ENCODE measurements around the gene LAMTOR3. TPM values are rescaled to one million over a fixed set of nuclear protein-coding genes. Genes with fewer than 3 reads are reported as not detected.

The LAMTOR3 gene
- total and polyA plus RNA-seq, 10 of the 15 experiments (the other 5 are each of a cell fraction or from before 2014, with no cell fraction given): 30.1 to 120 (median 65.5) TPM

GRCh38 chr4:99885063-99885664 lies 9.1 kb downstream of the LAMTOR3 start:
- peak; percentile 56 for FAIRE-seq
- ATAC-seq: peak; percentile 80
- ChIA-PET POLR2A (interaction anchor here (0.7 to 0.9 kb wide), 4 partner anchors 23 to 326 kb away, joined by 3 to 7 read pairs (median 4); no protein-coding TSS in a partner anchor), CTCF (interaction anchor here (0.6 to 3.1 kb wide), 30 partner anchors 9 to 879 kb away, joined by 3 to 167 read pairs (median 6); partner anchors contain the start of genes DAPP1, DNAJB14, LAMTOR3 and TRMT10A), RAD21 (ENCODE audit: unreplicated experiment) (interaction anchor here (0.8 to 3.9 kb wide), 13 partner anchors 9 to 325 kb away, joined by 3 to 98 read pairs (median 5); partner anchors contain the start of genes DAPP1, DNAJB14, LAMTOR3 and TRMT10A), SMC1A (ENCODE audit: uncharacterized antibody, unreplicated experiment) (interaction anchor here (0.6 to 4.4 kb wide), 18 partner anchors 25 to 322 kb away, joined by 3 to 75 read pairs (median 4); partner anchors contain the start of genes DAPP1 and TRMT10A)
- H3K36me3 ChIP-seq (ENCODE audit: control insufficient read depth in 2 of 2, insufficient read depth in 2 of 2, low read length in 1 of 2): peaks cover 5 to 14% of the 10 kb centered on the region in 2 experiments
- H3K4me3 ChIP-seq: no peak overlapping the region
- no peak overlapping the region for H3K4me2 ChIP-seq (ENCODE audit: control insufficient read depth, insufficient read depth)
- no peaks in the 10 kb centered on the region for H4K20me1 ChIP-seq (ENCODE audit: control insufficient read depth, insufficient read depth)
- no peaks in the 10 kb centered on the region for H3K27me3 ChIP-seq (replicated peaks in 1 of 2; ENCODE audit: control insufficient read depth in 2 of 2, insufficient read depth in 2 of 2, low read length in 1 of 2)
- DNase-seq (ENCODE audit: low read depth, low spot score): no peak
- no peaks in the 10 kb centered on the region for H3K4me1 ChIP-seq (ENCODE audit: control insufficient read depth, insufficient read depth, low read length)
- no peaks in the 10 kb centered on the region for H3K9me3 ChIP-seq (replicated peaks; ENCODE audit: control insufficient read depth, insufficient read depth, low read length)
- no peak overlapping the region for H3K27ac ChIP-seq (ENCODE audit: control insufficient read depth, insufficient read depth)
- no TSS peak for BruUV-seq (replicated peaks)
- WGBS (ENCODE audit: insufficient coverage, insufficient replicate concordance, low lambda C conversion rate, missing lambda C conversion rate): 50% methylated on average over 2 of the region's 2 CpGs
- H3K79me2 ChIP-seq (ENCODE audit: control insufficient read depth, insufficient read depth, low read length): peaks cover 6% of the 10 kb centered on the region; the same call in 1 of the 2 replicates
- in situ Hi-C loops (cut with MboI): no loop called here
- H2AFZ ChIP-seq (ENCODE audit: control insufficient read depth, low read depth, low read length): no peak overlapping the region
- H3K9ac ChIP-seq (ENCODE audit: control insufficient read depth, insufficient read depth, low read length): no peak overlapping the region
- intact Hi-C loops (cut with micrococcal nuclease; ENCODE audit: unreplicated experiment): loop anchor here (1.0 to 10.0 kb wide), 4 partner anchors 74 to 322 kb away; no protein-coding TSS in a partner anchor
- TF ChIP-seq FOS (IDR thresholded peaks at IDR 0.05; ENCODE audit: borderline replicate concordance, extremely low read depth, insufficient read length) (no peak), EZH2 (IDR thresholded peaks at IDR 0.05; ENCODE audit: borderline replicate concordance, control insufficient read depth, low read depth, low read length) (no peak), ZNF384 (IDR thresholded peaks at IDR 0.05; ENCODE audit: borderline replicate concordance, low read depth, low read length) (peak; percentile 80), SMC3 (IDR thresholded peaks at IDR 0.05; ENCODE audit: borderline replicate concordance, low read length) (peak; percentile 83), RELB (IDR thresholded peaks at IDR 0.05; ENCODE audit: low read depth) (no peak), CTCF (IDR thresholded peaks at IDR 0.05 in 2 of 3, conservative IDR thresholded peaks at IDR 0.05 in 1 of 3; ENCODE audit: control insufficient read depth in 2 of 3, extremely low read depth in 1 of 3, insufficient read depth in 1 of 3, low read depth in 3 of 3, low read length in 3 of 3) (peak; percentile 47 to 75 (median 49); a peak in 4 of 6 replicates), RAD21 (IDR thresholded peaks at IDR 0.05; ENCODE audit: insufficient read depth, low read depth, low read length) (peak; percentile 85), ZNF592 (IDR thresholded peaks at IDR 0.05) (0 out of 2 replicates have a peak, but pooled peaks have one; percentile 65), IRF5 (IDR thresholded peaks at IDR 0.05; ENCODE audit: borderline replicate concordance) (no peak)

Measured in GM12878 (cell line).